ENCODE measurements around the gene STARD10.
"Not testable (repeated sequence)": the region's sequence is repeated elsewhere in the genome, so short reads cannot be mapped to it uniquely, and the experiment has no call there.

Gene STARD10

DNA sequence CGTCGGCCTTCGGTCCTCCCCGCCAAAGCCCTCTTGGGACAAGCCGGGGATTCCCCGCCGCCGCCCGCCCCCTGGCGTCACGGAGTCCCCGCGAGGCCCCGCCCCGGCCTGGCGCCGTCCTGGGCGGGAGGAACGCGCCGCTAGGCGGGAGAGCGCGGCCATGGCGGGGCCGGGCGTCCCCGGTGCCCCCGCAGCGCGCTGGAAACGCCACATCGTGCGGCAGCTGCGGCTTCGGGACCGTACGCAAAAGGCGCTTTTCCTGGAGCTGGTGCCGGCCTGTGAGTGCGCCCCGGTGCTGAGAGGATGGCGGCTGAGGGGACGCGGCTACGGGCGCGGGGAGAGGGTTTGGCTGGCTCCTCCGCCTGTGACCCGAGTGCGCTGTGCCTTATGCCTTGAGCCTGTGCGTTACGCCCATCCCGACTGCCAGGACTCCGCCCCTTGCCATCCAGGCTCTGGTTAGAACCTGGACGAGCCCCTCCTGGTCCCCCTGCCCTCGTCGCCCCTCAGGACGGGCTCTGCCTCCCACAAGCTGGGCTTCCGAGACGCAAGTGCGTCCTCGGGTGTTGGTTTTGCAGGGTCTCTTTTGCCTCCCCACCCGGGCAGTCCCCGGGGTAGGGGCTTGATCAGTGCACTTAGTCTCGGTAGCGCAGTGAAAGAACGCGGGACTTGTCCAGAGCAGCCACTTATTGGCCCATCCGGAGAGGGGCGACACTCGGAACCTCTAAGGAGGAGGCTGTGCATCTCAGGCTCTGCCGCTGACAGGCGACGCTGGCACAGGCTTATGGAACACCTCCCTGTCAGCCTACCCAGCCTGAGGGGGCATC, 20.7 kb upstream of the STARD10 start, which contains the start of gene ATG16L2:
TSS of gene ATG16L2 (plus strand) at position 126 of the 824 bp plus-strand sequence. CDS start at position 161, 35 bp downstream.
- H3K36me3 ChIP-seq (ENCODE audit: insufficient read depth, low read depth, low read length): no peaks in the 10 kb centered on the region
- H3K4me3 ChIP-seq (ENCODE audit: low read length): peak within 1 kb of the TSS; percentile 85
- H3K4me1 ChIP-seq (ENCODE audit: insufficient read depth, low read length): peaks cover 9% of the 10 kb centered on the region; the same call in 1 of the 2 replicates
- H3K9me3 ChIP-seq (ENCODE audit: insufficient read depth, low read depth, low read length): no peaks in the 10 kb centered on the region
- H3K27ac ChIP-seq (ENCODE audit: low read length): peak within 1 kb of the TSS; percentile 48
- H3K9ac ChIP-seq (ENCODE audit: low read depth, low read length): peak within 1 kb of the TSS; percentile 89
- H3K27me3 ChIP-seq (ENCODE audit: insufficient read depth, low read length): peaks cover 11% of the 10 kb centered on the region; the same call in 1 of the 2 replicates

DNA sequence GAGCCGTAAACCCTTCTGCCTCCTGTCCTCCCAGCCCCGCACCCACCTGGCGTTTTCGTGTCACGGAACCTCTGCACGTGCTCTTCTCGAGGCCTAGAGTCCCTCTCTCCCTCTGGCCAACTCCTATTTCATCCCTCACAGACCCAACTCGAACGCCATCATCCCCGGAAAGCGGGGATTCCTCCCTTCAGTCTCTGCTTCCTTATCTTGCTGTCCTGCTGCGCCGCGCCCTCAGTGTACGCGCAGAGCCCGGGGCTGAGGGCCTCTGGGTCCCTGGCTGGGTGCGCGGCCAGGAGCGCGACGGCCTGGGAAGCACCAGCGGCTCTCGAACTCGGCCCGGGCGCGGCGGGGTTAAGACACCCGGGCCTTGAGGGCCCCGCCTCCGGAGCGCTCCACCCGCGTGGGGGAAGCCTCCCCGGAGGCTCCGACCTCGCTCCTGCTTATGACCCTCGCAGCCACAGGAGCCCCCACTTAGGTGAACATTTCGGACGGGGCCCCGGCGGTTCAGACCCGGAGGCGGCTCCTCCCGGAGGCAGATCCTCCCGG, 20.0 kb upstream of the STARD10 start:
- Histone ChIP-seq H3K27me3 (ENCODE audit: insufficient read depth, low read length) (peaks cover 11% of the 10 kb centered on the region; the same call in 1 of the 2 replicates), H3K36me3 (ENCODE audit: insufficient read depth, low read depth, low read length) (peaks cover 4% of the 10 kb centered on the region; the same call in 1 of the 2 replicates), H3K27ac (ENCODE audit: low read length) (peak overlapping the region; percentile 48), H3K4me3 (ENCODE audit: low read length) (peak overlapping the region; percentile 85), H3K9me3 (ENCODE audit: insufficient read depth, low read depth, low read length) (no peaks in the 10 kb centered on the region), H3K4me1 (ENCODE audit: insufficient read depth, low read length) (peaks cover 5% of the 10 kb centered on the region; the same call in 1 of the 2 replicates), H3K9ac (ENCODE audit: low read depth, low read length) (peak overlapping the region; percentile 89)

DNA sequence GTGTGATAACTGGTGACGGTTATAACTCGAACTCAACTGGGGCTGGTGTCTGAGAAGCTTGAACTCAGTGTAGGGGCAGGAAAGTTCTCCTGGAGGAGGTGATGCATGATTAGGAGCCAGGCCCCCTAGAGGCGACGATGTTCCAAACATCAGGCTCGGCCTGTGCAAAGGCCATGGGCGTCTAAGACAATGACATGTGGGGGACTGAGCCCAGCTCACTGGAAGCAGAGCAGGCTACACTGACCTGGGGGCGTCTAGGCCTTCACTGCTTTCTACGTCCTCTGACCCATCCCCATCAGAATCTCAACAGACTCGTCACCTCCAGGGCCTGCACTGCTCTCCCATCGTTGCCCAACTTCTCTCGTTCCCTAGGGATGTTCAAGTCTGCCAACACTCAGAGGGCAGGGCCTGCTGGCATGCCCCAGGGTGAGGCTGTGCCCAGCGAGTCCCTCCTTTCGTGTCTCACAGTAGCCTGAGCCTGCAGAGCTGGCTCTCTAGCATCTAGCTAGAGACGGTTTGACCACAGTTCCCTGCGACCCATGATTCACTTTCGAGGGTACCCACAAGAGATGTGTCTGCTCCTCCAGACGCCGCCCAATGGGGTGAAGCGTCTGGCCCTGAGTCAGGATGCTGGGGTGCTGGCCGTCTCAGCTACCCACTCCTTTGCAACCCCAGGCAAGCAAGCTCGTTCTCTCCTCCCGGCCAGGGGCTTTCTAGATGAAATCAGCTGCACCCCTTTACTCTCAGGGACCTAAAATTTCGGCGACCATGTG, 19.3 kb upstream of the STARD10 start:
- Histone ChIP-seq H3K9me3 (ENCODE audit: insufficient read depth, low read depth, low read length) (no peaks in the 10 kb centered on the region), H3K27me3 (ENCODE audit: insufficient read depth, low read length) (peaks cover 11% of the 10 kb centered on the region; the same call in 1 of the 2 replicates), H3K4me1 (ENCODE audit: insufficient read depth, low read length) (peaks cover 5% of the 10 kb centered on the region; the same call in 1 of the 2 replicates), H3K4me3 (ENCODE audit: low read length) (peak overlapping the region; percentile 85), H3K36me3 (ENCODE audit: insufficient read depth, low read depth, low read length) (peaks cover 4% of the 10 kb centered on the region; the same call in 1 of the 2 replicates), H3K27ac (ENCODE audit: low read length) (no peak overlapping the region), H3K9ac (ENCODE audit: low read depth, low read length) (peak overlapping the region; percentile 89)

DNA sequence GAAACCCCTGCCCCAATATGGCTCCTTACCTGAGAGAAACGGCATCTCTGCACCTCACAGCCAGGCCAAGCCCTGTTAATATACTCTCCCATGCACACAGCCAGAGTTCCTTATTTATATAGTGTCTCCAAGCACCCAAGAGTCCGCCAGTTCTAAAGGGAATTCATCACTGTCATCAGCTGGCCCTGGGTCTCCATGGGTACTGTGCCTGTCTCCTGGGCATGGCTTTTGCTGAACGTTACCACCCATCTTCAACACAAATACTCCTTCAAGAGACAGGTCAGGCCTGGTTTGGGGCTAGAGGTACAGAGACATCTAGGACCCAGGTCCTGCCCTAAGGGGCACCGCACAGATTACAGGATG, 18.7 kb upstream of the STARD10 start:
- Histone ChIP-seq H3K36me3 (ENCODE audit: insufficient read depth, low read depth, low read length) (peaks cover 4% of the 10 kb centered on the region; the same call in 1 of the 2 replicates), H3K4me3 (ENCODE audit: low read length) (peak overlapping the region; percentile 85; the same call in 1 of the 2 replicates), H3K9me3 (ENCODE audit: insufficient read depth, low read depth, low read length) (no peaks in the 10 kb centered on the region), H3K4me1 (ENCODE audit: insufficient read depth, low read length) (peaks cover 5% of the 10 kb centered on the region; the same call in 1 of the 2 replicates), H3K9ac (ENCODE audit: low read depth, low read length) (no peak overlapping the region), H3K27ac (ENCODE audit: low read length) (no peak overlapping the region), H3K27me3 (ENCODE audit: insufficient read depth, low read length) (peaks cover 11% of the 10 kb centered on the region; the same call in 1 of the 2 replicates)

DNA sequence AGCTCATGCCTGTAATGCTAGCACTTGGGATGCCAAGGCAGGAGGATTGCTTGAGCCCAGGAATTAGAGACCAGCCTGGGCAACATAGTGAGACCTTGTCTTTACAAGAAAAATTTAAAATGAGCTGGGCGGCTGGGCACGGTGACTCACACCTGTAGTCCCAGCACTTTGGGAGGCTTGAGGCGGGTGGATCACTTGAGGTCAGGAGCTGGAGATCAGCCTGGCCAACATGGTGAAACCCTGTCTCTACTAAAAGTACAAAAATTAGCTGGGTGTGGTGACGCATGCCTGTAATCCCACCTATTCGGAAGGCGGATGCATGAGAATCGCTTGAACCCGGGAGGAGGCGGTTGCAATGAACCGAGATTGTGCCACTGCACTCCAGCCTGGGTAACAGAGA, 17.8 kb upstream of the STARD10 start:
- not testable (repeated sequence) for H3K4me1 ChIP-seq (ENCODE audit: insufficient read depth, low read length); H3K9me3 ChIP-seq (ENCODE audit: insufficient read depth, low read depth, low read length); H3K4me3 ChIP-seq (ENCODE audit: low read length); H3K27ac ChIP-seq (ENCODE audit: low read length); H3K9ac ChIP-seq (ENCODE audit: low read depth, low read length); H3K36me3 ChIP-seq (ENCODE audit: insufficient read depth, low read depth, low read length)
- H3K27me3 ChIP-seq (ENCODE audit: insufficient read depth, low read length): peaks cover 11% of the 10 kb centered on the region; the same call in 1 of the 2 replicates

DNA sequence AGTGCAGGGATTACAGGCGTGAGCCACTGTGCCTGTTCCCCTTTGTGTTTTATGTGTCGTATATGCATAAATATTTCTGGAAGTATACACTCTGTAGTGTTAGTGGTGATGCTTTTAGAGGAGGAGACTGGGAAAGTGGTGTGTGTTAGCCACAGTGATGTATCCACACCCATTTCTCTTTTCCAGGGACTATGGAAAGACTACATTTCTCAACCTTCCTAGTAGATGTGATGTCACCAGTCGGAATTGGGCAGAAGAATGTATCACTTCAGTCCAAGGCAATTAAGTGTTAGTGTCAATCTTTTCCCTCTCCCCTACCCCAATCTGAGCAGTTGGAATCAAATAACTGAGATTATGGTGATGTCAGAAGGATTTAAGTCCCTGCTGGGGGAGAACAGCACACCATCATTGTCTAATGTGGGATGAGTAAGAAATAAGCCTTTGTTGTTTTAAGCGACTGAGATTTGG, 14.5 kb upstream of the STARD10 start:
- no peak overlapping the region for H3K9ac ChIP-seq (ENCODE audit: low read depth, low read length)
- H3K9me3 ChIP-seq (ENCODE audit: insufficient read depth, low read depth, low read length): no peaks in the 10 kb centered on the region

DNA sequence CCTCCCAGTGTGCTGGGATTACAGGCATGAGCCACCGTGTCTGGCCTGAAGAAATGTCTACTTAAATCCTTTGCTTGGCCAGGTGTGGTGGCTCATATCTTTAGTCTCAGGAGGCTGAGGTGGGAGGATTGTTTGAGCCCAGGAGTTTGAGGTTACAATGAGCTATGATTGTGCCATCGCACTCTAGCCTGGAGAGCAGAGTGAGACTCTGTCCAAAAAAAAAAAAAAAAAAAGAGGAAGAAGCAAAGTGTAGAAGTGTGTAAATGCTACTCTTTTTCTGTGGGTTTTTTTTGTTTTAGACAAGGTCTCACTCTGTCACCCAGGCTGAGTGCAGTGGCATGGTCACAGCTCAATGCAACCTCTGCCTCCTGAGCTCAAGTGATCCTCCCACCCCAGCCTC, 13.9 kb upstream of the STARD10 start:
- H3K9me3 ChIP-seq (ENCODE audit: insufficient read depth, low read depth, low read length): no peaks in the 10 kb centered on the region
- no peak overlapping the region for H3K4me3 ChIP-seq (ENCODE audit: low read length)
- H3K36me3 ChIP-seq (ENCODE audit: insufficient read depth, low read depth, low read length): peaks cover 4% of the 10 kb centered on the region; the same call in 1 of the 2 replicates
- no peak overlapping the region for H3K27ac ChIP-seq (ENCODE audit: low read length)
- no peaks in the 10 kb centered on the region for H3K27me3 ChIP-seq (ENCODE audit: insufficient read depth, low read length)
- H3K4me1 ChIP-seq (ENCODE audit: insufficient read depth, low read length): no peaks in the 10 kb centered on the region
- H3K9ac ChIP-seq (ENCODE audit: low read depth, low read length): no peak overlapping the region

More for the DNA sequence above, 14.5 kb upstream of the STARD10 start:
- Histone ChIP-seq H3K4me3 (ENCODE audit: low read length) (no peak overlapping the region), H3K27ac (ENCODE audit: low read length) (no peak overlapping the region), H3K4me1 (ENCODE audit: insufficient read depth, low read length) (0 out of 2 replicates have a peak, but pooled peaks cover 2% of the 10 kb centered on the region), H3K27me3 (ENCODE audit: insufficient read depth, low read length) (peaks cover 4% of the 10 kb centered on the region; the same call in 1 of the 2 replicates), H3K36me3 (ENCODE audit: insufficient read depth, low read depth, low read length) (peaks cover 4% of the 10 kb centered on the region; the same call in 1 of the 2 replicates)

DNA sequence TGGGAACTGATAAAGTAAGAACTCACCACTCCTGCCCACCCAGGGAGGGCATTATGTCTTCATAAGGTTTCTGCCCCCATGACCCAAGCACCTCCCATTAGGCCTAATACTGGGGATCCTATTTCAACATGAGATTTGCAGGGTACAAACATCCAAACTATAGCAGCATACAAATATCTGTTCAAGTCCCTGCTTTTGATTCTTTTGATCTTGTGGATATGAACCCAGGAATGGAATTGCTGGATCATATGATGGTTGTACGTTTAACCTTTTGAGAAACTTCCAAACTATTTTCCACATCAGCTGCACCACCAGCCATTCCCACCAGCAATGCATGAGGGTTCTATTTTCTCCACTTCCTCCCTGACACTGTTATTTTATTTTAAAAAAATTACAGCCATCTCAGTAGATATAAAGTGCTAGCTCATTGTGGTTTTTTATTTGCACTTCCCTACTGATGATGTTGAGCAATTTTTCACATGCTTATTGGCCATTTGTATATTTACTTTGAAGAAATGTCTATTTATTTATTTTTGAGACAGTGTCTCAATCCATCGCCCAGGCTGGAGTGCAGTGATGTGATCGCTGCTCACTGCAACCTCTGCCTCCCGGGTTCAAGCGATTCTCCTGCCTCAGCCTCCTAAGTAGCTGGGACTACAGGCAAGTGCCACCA, 13.3 kb upstream of the STARD10 start:
- Histone ChIP-seq H3K27me3 (ENCODE audit: insufficient read depth, low read length) (no peaks in the 10 kb centered on the region), H3K4me1 (ENCODE audit: insufficient read depth, low read length) (no peaks in the 10 kb centered on the region), H3K9ac (ENCODE audit: low read depth, low read length) (no peak overlapping the region), H3K27ac (ENCODE audit: low read length) (no peak overlapping the region), H3K9me3 (ENCODE audit: insufficient read depth, low read depth, low read length) (no peaks in the 10 kb centered on the region), H3K36me3 (ENCODE audit: insufficient read depth, low read depth, low read length) (peaks cover 4% of the 10 kb centered on the region; the same call in 1 of the 2 replicates), H3K4me3 (ENCODE audit: low read length) (no peak overlapping the region)

DNA sequence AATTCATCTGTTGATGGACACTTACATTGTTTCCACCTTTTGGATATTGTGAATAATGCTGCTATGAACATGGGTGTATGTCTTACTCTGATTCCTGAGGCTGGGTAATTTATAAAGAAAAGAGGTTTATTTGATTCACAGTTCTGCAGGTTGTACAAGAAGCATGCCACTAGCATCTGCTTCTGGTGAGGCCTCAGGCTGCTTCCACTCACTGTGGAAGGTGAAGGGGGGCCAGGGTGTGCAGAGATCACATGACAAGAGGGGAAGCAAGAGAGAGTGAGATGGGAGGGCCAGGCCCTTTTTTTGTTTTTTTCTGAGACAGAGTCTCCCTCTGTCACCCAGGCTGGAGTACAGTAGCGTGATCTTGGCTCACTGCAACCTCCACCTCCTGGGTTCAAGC, 12.5 kb upstream of the STARD10 start:
- H3K4me1 ChIP-seq (ENCODE audit: insufficient read depth, low read length); H3K36me3 ChIP-seq (ENCODE audit: insufficient read depth, low read depth, low read length); H3K27me3 ChIP-seq (ENCODE audit: insufficient read depth, low read length); H3K9ac ChIP-seq (ENCODE audit: low read depth, low read length); H3K4me3 ChIP-seq (ENCODE audit: low read length); H3K27ac ChIP-seq (ENCODE audit: low read length); H3K9me3 ChIP-seq (ENCODE audit: insufficient read depth, low read depth, low read length): not testable (repeated sequence)

DNA sequence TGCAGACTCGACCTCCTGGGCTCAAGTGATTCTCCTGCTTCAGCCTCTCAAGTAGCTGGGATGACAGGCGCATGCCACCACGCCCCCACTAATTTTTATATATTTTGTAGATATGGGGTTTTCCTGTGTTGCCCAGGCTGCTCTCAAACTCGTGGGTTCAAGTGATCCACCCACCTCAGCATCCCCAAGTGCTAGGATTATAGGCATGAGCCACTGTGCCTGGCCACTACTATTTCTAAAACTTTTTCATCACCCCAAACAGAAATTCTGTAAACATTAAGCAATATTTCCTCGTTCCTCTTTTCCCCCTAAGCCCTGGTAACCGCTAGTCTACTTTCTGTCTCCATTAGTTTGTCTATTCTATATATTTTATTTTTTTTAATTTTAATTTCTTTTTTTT, 11.4 kb upstream of the STARD10 start:
- no peaks in the 10 kb centered on the region for H3K4me1 ChIP-seq (ENCODE audit: insufficient read depth, low read length)
- no peaks in the 10 kb centered on the region for H3K27me3 ChIP-seq (ENCODE audit: insufficient read depth, low read length)
- no peak overlapping the region for H3K9ac ChIP-seq (ENCODE audit: low read depth, low read length)
- no peaks in the 10 kb centered on the region for H3K9me3 ChIP-seq (ENCODE audit: insufficient read depth, low read depth, low read length)
- no peak overlapping the region for H3K27ac ChIP-seq (ENCODE audit: low read length)
- H3K36me3 ChIP-seq (ENCODE audit: insufficient read depth, low read depth, low read length): peaks cover 4% of the 10 kb centered on the region; the same call in 1 of the 2 replicates
- H3K4me3 ChIP-seq (ENCODE audit: low read length): no peak overlapping the region

DNA sequence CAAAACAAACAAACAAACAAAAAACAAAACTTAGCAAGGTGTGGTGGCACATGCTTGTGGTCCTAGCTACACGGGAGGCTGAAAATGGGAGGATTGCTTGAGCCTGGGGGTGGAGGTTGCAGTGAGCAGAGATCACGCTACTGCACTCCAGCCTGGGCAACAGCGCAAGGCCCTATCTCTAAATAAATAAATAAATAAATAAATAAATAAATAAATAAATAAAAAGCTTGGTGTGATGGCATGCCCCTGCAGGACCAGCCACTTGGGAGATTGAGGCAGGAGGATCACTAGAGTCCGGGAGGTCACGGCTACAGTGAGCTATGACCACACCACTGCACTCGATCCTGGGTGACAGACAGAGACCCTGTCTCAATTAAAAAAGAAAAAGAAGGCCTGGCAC, 9.0 kb upstream of the STARD10 start:
- H3K27me3 ChIP-seq (ENCODE audit: insufficient read depth, low read length): no peaks in the 10 kb centered on the region
- peaks cover 10% of the 10 kb centered on the region; the same call in 1 of the 2 replicates for H3K4me1 ChIP-seq (ENCODE audit: insufficient read depth, low read length)
- no peak overlapping the region for H3K4me3 ChIP-seq (ENCODE audit: low read length)
- no peaks in the 10 kb centered on the region for H3K9me3 ChIP-seq (ENCODE audit: insufficient read depth, low read depth, low read length)
- no peak overlapping the region for H3K27ac ChIP-seq (ENCODE audit: low read length)
- no peak overlapping the region for H3K9ac ChIP-seq (ENCODE audit: low read depth, low read length)
- H3K36me3 ChIP-seq (ENCODE audit: insufficient read depth, low read depth, low read length): no peaks in the 10 kb centered on the region

Data from iPS-20b (cell line).